DMS153 treated with DMSO at 0.1 percent for 48 hours (cell line): ENCODE data around the gene TAF7L.
"Not testable (repeated sequence)": the region's sequence is repeated elsewhere in the genome, so short reads cannot be mapped to it uniquely, and the experiment has no call there.

ENCODE experiments used
- DNase-seq: peaks from one replicate; lab custom pipeline; 2025; ENCODE audit not compliant: unreplicated experiment; lab: John Stamatoyannopoulos, UW

TAF7L gene

GRCh38 chrX:101290957-101291603, at the start of gene TAF7L:
TAF7L (minus strand) TSS chrX:101291334; CDS start chrX:101287543, 3,791 bp downstream.
- no peak for DNase-seq

GRCh38 chrX:101337776-101338271, 46.7 kb upstream of the TAF7L start:
- DNase-seq = no peak

GRCh38 chrX:101334310-101334709, 43.2 kb upstream of the TAF7L start:
- DNase-seq = not testable (repeated sequence)

GRCh38 chrX:101326600-101326999, 35.5 kb upstream of the TAF7L start:
- DNase-seq = not testable (repeated sequence)

GRCh38 chrX:101303790-101304189, 12.7 kb upstream of the TAF7L start:
- DNase-seq = no peak

GRCh38 chrX:101295603-101296002, 4.5 kb upstream of the TAF7L start:
- DNase-seq = not testable (repeated sequence)

GRCh38 chrX:101287402-101287801, 3.7 kb downstream of the TAF7L start:
- no peak for DNase-seq

GRCh38 chrX:101276238-101276637, 14.9 kb downstream of the TAF7L start:
- no peak for DNase-seq

- DNase-seq = no peak
These were observed 16.9 kb downstream of the TAF7L start for GRCh38 chrX:101274198-101274597.

GRCh38 chrX:101265869-101266428, 25.2 kb downstream of the TAF7L start:
- no peak for DNase-seq

GRCh38 chrX:101263766-101264165, 27.4 kb downstream of the TAF7L start:
- no peak for DNase-seq

- no peak for DNase-seq
These were observed 28.5 kb downstream of the TAF7L start for GRCh38 chrX:101262590-101262989.

GRCh38 chrX:101260435-101260834, 30.7 kb downstream of the TAF7L start:
- no peak for DNase-seq

- DNase-seq = no peak
These were observed 32.9 kb downstream of the TAF7L start for GRCh38 chrX:101258259-101258581.

- DNase-seq = no peak
These were observed 33.5 kb downstream of the TAF7L start for GRCh38 chrX:101257448-101258258.

GRCh38 chrX:101252634-101253033, 38.5 kb downstream of the TAF7L start:
- DNase-seq = no peak

- no peak for DNase-seq
These were observed 49.6 kb downstream of the TAF7L start for GRCh38 chrX:101241531-101241930.

- no peak for DNase-seq
These were observed 54.1 kb downstream of the TAF7L start for GRCh38 chrX:101237041-101237440.

- DNase-seq = no peak
These were observed 58.8 kb downstream of the TAF7L start for GRCh38 chrX:101232316-101232715.

- DNase-seq = no peak
These were observed 60.1 kb downstream of the TAF7L start for GRCh38 chrX:101231080-101231479.

GRCh38 chrX:101230636-101231035, 60.5 kb downstream of the TAF7L start:
- no peak for DNase-seq

GRCh38 chrX:101229170-101229569, 62.0 kb downstream of the TAF7L start:
- DNase-seq = no peak
